Esophagus squamous epithelium (tissue), 5 donors: ENCODE results near the gene DSCAML1. TPM values are rescaled to one million over a fixed set of nuclear protein-coding genes. Genes with fewer than 3 reads are reported as not detected.

Experiments used
- DNase-seq: peaks from one replicate; lab custom pipeline; 2025; lab: John Stamatoyannopoulos, UW
- H3K27ac ChIP-seq, 4 donors: fragments of 200-600 bp; sonication (generic); one replicate each; pipeline ENCODE4 v1.5.1; 2016 to 2019; ENCODE audit warnings: mild to moderate bottlenecking in 1 of 4
- H3K27me3 ChIP-seq, 4 donors: fragments of 200-600 bp; sonication (generic); 1 replicate in 3 of 4; 2 replicates in 1 of 4; pipeline versions ENCODE4 v1.5.1 to v1.6.0; 2017 to 2021; ENCODE audit warnings: antibody characterized with exemption in 1 of 4
- H3K36me3 ChIP-seq, 3 donors: fragments of 200-600 bp; sonication (generic); one replicate each; pipeline ENCODE4 v1.5.1; 2016 to 2019
- H3K4me1 ChIP-seq, 3 donors: fragments of 200-600 bp; sonication (generic); one replicate each; pipeline ENCODE4 v1.5.1; 2017 to 2019
- H3K4me3 ChIP-seq, 4 donors: fragments of 200-600 bp; sonication (generic); 1 replicate in 3 of 4; 2 replicates in 1 of 4; pipeline ENCODE4 v1.5.1; 2016 to 2019; ENCODE audit warnings: mild to moderate bottlenecking in 2 of 4, moderate library complexity in 1 of 4
- H3K9me3 ChIP-seq, 3 donors: fragments of 200-600 bp; sonication (generic); one replicate each; pipeline ENCODE4 v1.5.1; 2016 to 2019
- POLR2A ChIP-seq, 4 donors: fragments of 450-650 bp; IDR thresholded peaks; one replicate each; pipeline ENCODE4 v1.6.1; 2017; ENCODE audit warnings: antibody characterized with exemption in 4 of 4, mild to moderate bottlenecking in 4 of 4, moderate library complexity in 3 of 4
- WGBS, 2 donors: methylation state at CpG; one replicate each; pipeline ENCODE4 v1.1.5; 2018; 5-methylcytosine and 5-hydroxymethylcytosine counted together
- intact Hi-C: fragments of 100-400 bp; cut with DNase I; formaldehyde crosslinking; loops from one replicate; pipeline ENCODE4 v1.15.0; 2022
- total RNA-seq, 4 donors: library from RNA; depleted of rRNA; stranded (reverse); fragments of >200 nt; gene quantifications; one replicate each; pipeline ENCODE4 v1.1.0, GENCODE V29; 2016
- TF ChIP-seq, protein P1 (sequence below), 6 experiments: fragments of 450-650 bp in 4 of 6; fragments of 200-600 bp in 2 of 6; sonication (generic) in 2 of 6; IDR thresholded peaks; one replicate each; pipeline ENCODE4 v1.5.1; 2016 to 2019; ENCODE audit warnings: antibody characterized with exemption in 6 of 6, mild to moderate bottlenecking in 4 of 6, moderate library complexity in 4 of 6
- donor health status: DM: yes; HTN: yes; CAD: no.

The DSCAML1 gene
- total RNA-seq, 4 donors from 2014 or later, result 0.04 to 0.19 TPM; not detected in 2

GRCh38 chr11:117679461-117679860, 117.6 kb downstream of the DSCAML1 start:
- Histone ChIP-seq H3K27me3 (peaks cover 0 to 68% (median 0%) of the 10 kb centered on the region in 4 donors), H3K4me3 (no peak overlapping the region), H3K9me3 (no peaks in the 10 kb centered on the region), H3K36me3 (no peaks in the 10 kb centered on the region), H3K4me1 (no peaks in the 10 kb centered on the region), H3K27ac (no peak overlapping the region)
- no peak for DNase-seq
- WGBS, 2 donors, result 58 to 77% methylated on average over 3 of the region's 3 CpGs
- no peak for TF ChIP-seq POLR2A (IDR thresholded peaks at IDR 0.05)
- TF ChIP-seq, protein P1, sequence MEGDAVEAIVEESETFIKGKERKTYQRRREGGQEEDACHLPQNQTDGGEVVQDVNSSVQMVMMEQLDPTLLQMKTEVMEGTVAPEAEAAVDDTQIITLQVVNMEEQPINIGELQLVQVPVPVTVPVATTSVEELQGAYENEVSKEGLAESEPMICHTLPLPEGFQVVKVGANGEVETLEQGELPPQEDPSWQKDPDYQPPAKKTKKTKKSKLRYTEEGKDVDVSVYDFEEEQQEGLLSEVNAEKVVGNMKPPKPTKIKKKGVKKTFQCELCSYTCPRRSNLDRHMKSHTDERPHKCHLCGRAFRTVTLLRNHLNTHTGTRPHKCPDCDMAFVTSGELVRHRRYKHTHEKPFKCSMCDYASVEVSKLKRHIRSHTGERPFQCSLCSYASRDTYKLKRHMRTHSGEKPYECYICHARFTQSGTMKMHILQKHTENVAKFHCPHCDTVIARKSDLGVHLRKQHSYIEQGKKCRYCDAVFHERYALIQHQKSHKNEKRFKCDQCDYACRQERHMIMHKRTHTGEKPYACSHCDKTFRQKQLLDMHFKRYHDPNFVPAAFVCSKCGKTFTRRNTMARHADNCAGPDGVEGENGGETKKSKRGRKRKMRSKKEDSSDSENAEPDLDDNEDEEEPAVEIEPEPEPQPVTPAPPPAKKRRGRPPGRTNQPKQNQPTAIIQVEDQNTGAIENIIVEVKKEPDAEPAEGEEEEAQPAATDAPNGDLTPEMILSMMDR (IDR thresholded peaks at IDR 0.05), result no peak
- intact Hi-C loops, result no loop called here

- no peaks in the 10 kb centered on the region for H3K36me3 ChIP-seq
- DNase-seq, result no peak
- intact Hi-C loops, result no loop called here
- H3K9me3 ChIP-seq, result no peaks in the 10 kb centered on the region
- H3K4me1 ChIP-seq, result no peaks in the 10 kb centered on the region
- no peak overlapping the region for H3K4me3 ChIP-seq
- H3K27me3 ChIP-seq, result peaks cover 0 to 73% (median 0%) of the 10 kb centered on the region in 4 donors
- TF ChIP-seq, protein P1 (IDR thresholded peaks at IDR 0.05), result no peak
- TF ChIP-seq POLR2A (IDR thresholded peaks at IDR 0.05), result no peak
- no peak overlapping the region for H3K27ac ChIP-seq
- 68 to 73% methylated on average over 13 to 14 of the region's 18 CpGs for WGBS, 2 donors
Measured at GRCh38 chr11:117678658-117679406, 118.2 kb downstream of the DSCAML1 start.

- 70 to 76% methylated on average over 10 to 11 of the region's 12 CpGs for WGBS, 2 donors
- Histone ChIP-seq H3K9me3 (no peaks in the 10 kb centered on the region), H3K27ac (no peak overlapping the region), H3K4me1 (no peaks in the 10 kb centered on the region), H3K4me3 (no peak overlapping the region), H3K36me3 (no peaks in the 10 kb centered on the region), H3K27me3 (peaks cover 0 to 71% (median 0%) of the 10 kb centered on the region in 4 donors)
- DNase-seq, result no peak
- TF ChIP-seq, protein P1 (IDR thresholded peaks at IDR 0.05), result no peak
- TF ChIP-seq POLR2A (IDR thresholded peaks at IDR 0.05), result no peak
- intact Hi-C loops, result no loop called here
Measured at GRCh38 chr11:117677729-117678310, 119.2 kb downstream of the DSCAML1 start.

DNA sequence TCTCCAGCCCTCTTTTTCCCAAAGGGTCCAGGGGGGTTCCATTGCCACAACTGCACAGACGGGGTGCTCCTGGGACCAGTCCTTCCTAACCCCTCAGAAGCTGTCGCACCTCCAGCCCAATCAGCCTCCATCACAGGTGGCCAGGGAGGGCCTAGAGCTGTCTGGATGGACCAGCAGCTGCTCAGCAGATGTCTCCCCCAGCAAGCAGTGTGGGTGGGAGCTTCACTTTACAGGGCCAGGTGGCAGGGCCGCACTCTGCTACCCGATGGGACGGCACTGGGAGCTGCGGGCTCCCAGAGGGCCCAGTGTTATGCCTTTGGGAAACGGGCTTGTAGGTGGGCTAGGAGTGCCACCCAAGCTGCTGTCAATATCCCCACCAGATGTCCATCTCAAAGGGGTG, 120.5 kb downstream of the DSCAML1 start:
- H3K4me3 ChIP-seq, result no peak overlapping the region
- 72 to 90% methylated on average over 2 of the region's 7 CpGs for WGBS, 2 donors
- peaks cover 0 to 60% (median 0%) of the 10 kb centered on the region in 4 donors for H3K27me3 ChIP-seq

More for the DNA sequence above, 120.5 kb downstream of the DSCAML1 start:
- Histone ChIP-seq H3K4me1 (no peaks in the 10 kb centered on the region), H3K36me3 (no peaks in the 10 kb centered on the region), H3K9me3 (no peaks in the 10 kb centered on the region), H3K27ac (no peak overlapping the region)
- intact Hi-C loops, result no loop called here
- TF ChIP-seq, protein P1 (IDR thresholded peaks at IDR 0.05), result no peak
- TF ChIP-seq POLR2A (IDR thresholded peaks at IDR 0.05), result no peak
- no peak for DNase-seq
